Measurements from ENCODE around the gene MTG1.
"Not testable (repeated sequence)": the region's sequence is repeated elsewhere in the genome, so short reads cannot be mapped to it uniquely, and the experiment has no call there.

Gene MTG1

DNA sequence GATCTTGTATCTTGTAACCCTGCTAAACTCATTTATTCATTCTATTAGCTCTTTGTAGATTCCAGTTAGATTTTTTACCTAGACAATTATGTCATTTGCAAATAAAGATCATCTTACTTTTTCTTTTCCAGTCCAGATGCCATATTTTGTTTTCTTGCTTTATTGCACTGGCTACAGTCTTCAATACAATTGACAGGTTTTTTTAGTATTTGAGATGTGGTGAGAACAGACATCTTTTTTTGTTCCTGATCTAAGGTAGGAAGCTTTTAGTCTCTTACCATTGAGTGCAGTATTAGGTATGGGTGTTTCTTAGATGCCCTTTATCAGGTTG is 18.4 kb downstream of the MTG1 start:
- TF ChIP-seq, protein P1, sequence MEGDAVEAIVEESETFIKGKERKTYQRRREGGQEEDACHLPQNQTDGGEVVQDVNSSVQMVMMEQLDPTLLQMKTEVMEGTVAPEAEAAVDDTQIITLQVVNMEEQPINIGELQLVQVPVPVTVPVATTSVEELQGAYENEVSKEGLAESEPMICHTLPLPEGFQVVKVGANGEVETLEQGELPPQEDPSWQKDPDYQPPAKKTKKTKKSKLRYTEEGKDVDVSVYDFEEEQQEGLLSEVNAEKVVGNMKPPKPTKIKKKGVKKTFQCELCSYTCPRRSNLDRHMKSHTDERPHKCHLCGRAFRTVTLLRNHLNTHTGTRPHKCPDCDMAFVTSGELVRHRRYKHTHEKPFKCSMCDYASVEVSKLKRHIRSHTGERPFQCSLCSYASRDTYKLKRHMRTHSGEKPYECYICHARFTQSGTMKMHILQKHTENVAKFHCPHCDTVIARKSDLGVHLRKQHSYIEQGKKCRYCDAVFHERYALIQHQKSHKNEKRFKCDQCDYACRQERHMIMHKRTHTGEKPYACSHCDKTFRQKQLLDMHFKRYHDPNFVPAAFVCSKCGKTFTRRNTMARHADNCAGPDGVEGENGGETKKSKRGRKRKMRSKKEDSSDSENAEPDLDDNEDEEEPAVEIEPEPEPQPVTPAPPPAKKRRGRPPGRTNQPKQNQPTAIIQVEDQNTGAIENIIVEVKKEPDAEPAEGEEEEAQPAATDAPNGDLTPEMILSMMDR (IDR thresholded peaks at IDR 0.05; ENCODE audit: low read depth, low read length) = no peak
- no peak overlapping the region for H3K4me3 ChIP-seq (ENCODE audit: low read depth, low read length)

GRCh38 chr10:133414401-133414800 is 20.4 kb downstream of the MTG1 start:
- H3K4me3 ChIP-seq (ENCODE audit: low read depth, low read length) = not testable (repeated sequence)

DNA sequence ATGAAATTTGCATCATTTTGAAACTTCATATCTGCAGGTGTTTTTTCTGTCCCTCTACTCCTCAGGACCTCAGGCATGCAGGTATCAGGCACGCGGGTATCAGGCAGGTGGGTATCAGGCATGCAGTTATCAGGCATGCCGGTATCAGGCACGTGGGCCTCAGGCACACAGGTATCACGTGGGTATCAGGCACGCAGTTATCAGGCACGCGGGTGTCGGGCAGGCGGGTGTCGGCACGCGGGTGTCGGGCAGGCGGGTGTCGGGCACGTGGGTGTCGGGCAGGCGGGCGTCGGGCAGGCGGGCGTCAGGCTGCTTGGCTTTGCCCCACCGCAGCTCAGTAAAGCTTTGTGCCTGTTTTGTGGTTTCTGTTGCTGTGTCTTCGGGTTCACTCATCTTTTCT is 21.8 kb downstream of the MTG1 start:
- TF ChIP-seq, protein P1 (IDR thresholded peaks at IDR 0.05; ENCODE audit: low read depth, low read length) = no peak
- no peak overlapping the region for H3K4me3 ChIP-seq (ENCODE audit: low read depth, low read length)

- TF ChIP-seq, protein P1 (IDR thresholded peaks at IDR 0.05; ENCODE audit: low read depth, low read length) = no peak
- no peak overlapping the region for H3K4me3 ChIP-seq (ENCODE audit: low read depth, low read length)
These were observed 24.5 kb downstream of the MTG1 start for GRCh38 chr10:133418289-133418993.

- TF ChIP-seq, protein P1 (IDR thresholded peaks at IDR 0.05; ENCODE audit: low read depth, low read length) = no peak
- H3K4me3 ChIP-seq (ENCODE audit: low read depth, low read length) = no peak overlapping the region
These were observed 25.4 kb downstream of the MTG1 start for GRCh38 chr10:133419211-133419950.

GRCh38 chr10:133420028-133420427 is 26.1 kb downstream of the MTG1 start:
- no peak overlapping the region for H3K4me3 ChIP-seq (ENCODE audit: low read depth, low read length)
- TF ChIP-seq, protein P1 (IDR thresholded peaks at IDR 0.05; ENCODE audit: low read depth, low read length) = no peak

GRCh38 chr10:133420579-133420978 is 26.6 kb downstream of the MTG1 start:
- TF ChIP-seq, protein P1 (IDR thresholded peaks at IDR 0.05; ENCODE audit: low read depth, low read length) = no peak
- H3K4me3 ChIP-seq (ENCODE audit: low read depth, low read length) = no peak overlapping the region
